Endodermal cell (in vitro differentiated cells): Measurements from ENCODE around the gene ZNF611. TPM values are rescaled to one million over a fixed set of nuclear protein-coding genes. Genes with fewer than 3 reads are reported as not detected.
"Not testable (repeated sequence)": the region's sequence is repeated elsewhere in the genome, so short reads cannot be mapped to it uniquely, and the experiment has no call there.

Experiments used
- DNase-seq: peaks from one replicate; pipeline ENCODE4 v3.0.0-alpha.2; 2017
- H3K27ac ChIP-seq: 2 replicates; pipeline ENCODE4 v1.5.1; 2013; ENCODE audit warnings: mild to moderate bottlenecking, low read depth, low read length, moderate library complexity
- H3K27me3 ChIP-seq: 2 replicates; pipeline ENCODE4 v1.6.1; 2013; ENCODE audit warnings: mild to moderate bottlenecking, low read length, moderate library complexity; ENCODE audit not compliant: insufficient read depth, control insufficient read depth, poor library complexity, severe bottlenecking
- H3K36me3 ChIP-seq: 2 replicates; pipeline ENCODE4 v1.7.0; 2013; ENCODE audit warnings: mild to moderate bottlenecking, low read length, moderate library complexity; ENCODE audit not compliant: control insufficient read depth, insufficient read depth
- H3K4me1 ChIP-seq: one replicate; pipeline ENCODE4 v1.7.0; 2013; ENCODE audit warnings: low read length; ENCODE audit not compliant: control insufficient read depth, insufficient read depth
- H3K4me3 ChIP-seq: 2 replicates; pipeline ENCODE4 v1.5.1; 2013; ENCODE audit warnings: mild to moderate bottlenecking, low read length, moderate library complexity
- H3K9ac ChIP-seq: 2 replicates; pipeline ENCODE4 v1.6.1; 2013; ENCODE audit warnings: mild to moderate bottlenecking, low read length, moderate library complexity; ENCODE audit not compliant: poor library complexity, severe bottlenecking; ENCODE audit errors: extremely low read depth
- H3K9me3 ChIP-seq: 2 replicates; pipeline ENCODE4 v1.6.1; 2013; ENCODE audit warnings: mild to moderate bottlenecking, low read length, moderate library complexity; ENCODE audit not compliant: control insufficient read depth
- H3K27ac Mint-ChIP-seq: 2 replicates; pipeline ENCODE4 v1.8.0; 2020; ENCODE audit warnings: mixed read lengths
- H3K27me3 Mint-ChIP-seq: 2 replicates; pipeline ENCODE4 v1.8.0; 2021; ENCODE audit warnings: mild to moderate bottlenecking, mixed read lengths; ENCODE audit not compliant: insufficient read depth
- H3K36me3 Mint-ChIP-seq: 2 replicates; pipeline ENCODE4 v1.8.0; 2020; ENCODE audit warnings: low read depth, mixed read lengths
- H3K4me1 Mint-ChIP-seq: 2 replicates; pipeline ENCODE4 v1.8.0; 2020; ENCODE audit warnings: mixed read lengths
- H3K4me3 Mint-ChIP-seq: 2 replicates; pipeline ENCODE4 v1.8.0; 2020; ENCODE audit warnings: mild to moderate bottlenecking, moderate library complexity, mixed read lengths
- H3K9me3 Mint-ChIP-seq: 2 replicates; pipeline ENCODE4 v1.8.0; 2020; ENCODE audit warnings: mild to moderate bottlenecking, mixed read lengths
- WGBS, 2 experiments: methylation state at CpG; one replicate each; pipeline versions ENCODE4 v1.1.5 to v1.1.7; 2013; ENCODE audit warnings: missing lambda C conversion rate in 2 of 2, mixed read lengths in 1 of 2; ENCODE audit not compliant: insufficient coverage in 1 of 2, insufficient read length in 1 of 2; 5-methylcytosine and 5-hydroxymethylcytosine counted together
- total RNA-seq, 2 donors: library from RNA; stranded (reverse); fragmentation: NEBNext Ultra II Directional in 1 of 2; extraction: Animal tissue kit (Norgen Biotek cat#: 25700) in 1 of 2; gene quantifications; 2 replicates in 1 of 2; 3 replicates in 1 of 2; pipeline ENCODE4 v1.2.1, GENCODE V29; 2021
- TF ChIP-seq, protein P1 (sequence below): fragments of 200-600 bp; sonication (generic); conservative IDR thresholded peaks from 2 replicates; pipeline ENCODE4 v1.5.0; 2021; ENCODE audit warnings: antibody characterized with exemption, mild to moderate bottlenecking

Gene ZNF611
- total RNA-seq, 2 donors from 2014 or later: 96.9 to 136 TPM

DNA sequence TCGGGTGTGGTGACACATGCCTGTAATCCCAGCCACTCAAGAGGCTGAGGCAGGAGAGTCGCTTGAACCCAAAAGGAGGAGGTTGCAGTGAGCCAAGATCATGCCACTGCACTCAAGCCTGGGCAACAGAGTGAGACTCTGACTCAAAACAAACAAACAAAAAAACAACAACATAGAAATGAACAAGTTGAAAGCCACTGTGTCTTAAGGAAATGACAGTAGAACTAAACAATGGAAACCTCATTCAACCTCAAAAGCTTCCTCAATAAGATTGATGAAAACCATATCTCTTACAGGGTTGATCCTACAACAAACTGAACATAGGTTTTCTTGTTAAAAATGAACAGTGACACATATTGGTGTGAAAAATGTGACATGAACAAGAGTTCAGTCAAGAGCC is 21.8 kb downstream of the ZNF611 start:
- not testable (repeated sequence) for H3K27me3 Mint-ChIP-seq, H3K27ac Mint-ChIP-seq, H3K27ac ChIP-seq, H3K4me3 ChIP-seq, H3K4me3 Mint-ChIP-seq, DNase-seq, H3K9ac ChIP-seq, H3K4me1 ChIP-seq, H3K27me3 ChIP-seq
- Mint-ChIP-seq H3K36me3 (peaks cover 94% of the 10 kb centered on the region), H3K9me3 (peaks cover 15% of the 10 kb centered on the region), H3K4me1 (peaks cover 27% of the 10 kb centered on the region)
- peaks cover 81% of the 10 kb centered on the region for H3K9me3 ChIP-seq
- H3K36me3 ChIP-seq: peaks cover 87% of the 10 kb centered on the region
- WGBS, 2 experiments: 95 to 97% methylated on average over 2 of the region's 2 CpGs

DNA sequence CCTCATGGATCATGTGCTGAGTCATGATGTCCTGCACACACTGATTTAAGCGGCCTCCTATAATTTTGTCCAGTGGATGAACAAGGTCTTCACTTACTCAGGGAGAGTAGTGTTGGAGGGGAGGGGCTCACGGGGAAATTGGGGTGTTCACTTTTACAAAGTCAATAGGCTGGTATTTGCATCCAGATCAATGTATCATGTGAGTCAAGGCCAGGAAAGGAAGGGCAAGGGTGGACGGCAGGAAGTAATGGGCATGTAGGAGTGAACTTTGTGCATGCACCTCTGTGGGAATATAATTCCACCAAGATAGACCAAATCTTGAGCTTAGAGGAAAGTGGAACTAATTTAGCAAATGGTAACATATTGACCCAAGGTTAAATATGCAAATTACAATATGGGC is 23.2 kb downstream of the ZNF611 start:
- 94 to 100% methylated on average over 2 to 3 of the region's 3 CpGs for WGBS, 2 experiments
- not testable (repeated sequence) for H3K27me3 ChIP-seq, H3K27ac ChIP-seq, H3K9ac ChIP-seq, H3K4me3 ChIP-seq, H3K4me3 Mint-ChIP-seq, H3K4me1 ChIP-seq, DNase-seq, H3K27me3 Mint-ChIP-seq, H3K27ac Mint-ChIP-seq
- Histone ChIP-seq H3K36me3 (peaks cover 90% of the 10 kb centered on the region), H3K9me3 (peaks cover 79% of the 10 kb centered on the region)
- H3K9me3 Mint-ChIP-seq: peaks cover 13% of the 10 kb centered on the region
- peaks cover 14% of the 10 kb centered on the region for H3K4me1 Mint-ChIP-seq
- H3K36me3 Mint-ChIP-seq: peaks cover 92% of the 10 kb centered on the region

DNA sequence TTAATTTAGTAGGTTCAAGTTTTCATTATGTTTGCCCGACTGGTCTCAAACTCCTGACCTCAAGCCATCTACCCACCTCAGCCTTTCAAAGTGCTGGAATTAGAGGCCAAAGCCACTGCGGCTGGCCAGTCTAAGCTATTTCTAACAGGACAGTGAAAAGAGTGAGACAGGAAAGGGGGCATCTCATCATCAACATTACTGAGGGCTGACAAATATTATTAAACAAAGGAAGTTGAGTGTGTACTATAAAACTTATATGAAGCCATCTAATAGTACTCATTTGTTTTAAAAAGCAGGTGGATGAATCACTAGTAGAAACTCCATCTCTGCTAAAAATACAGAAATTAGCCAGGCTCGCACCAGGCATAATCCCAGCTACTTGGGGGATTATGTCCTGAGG is 24.3 kb downstream of the ZNF611 start:
- no peak overlapping the region for H3K4me3 ChIP-seq
- DNase-seq: no peak
- no peaks in the 10 kb centered on the region for H3K4me1 ChIP-seq
- Mint-ChIP-seq H3K4me3 (no peak overlapping the region), H3K9me3 (peaks cover 24% of the 10 kb centered on the region), H3K36me3 (peaks cover 92% of the 10 kb centered on the region), H3K4me1 (peaks cover 2% of the 10 kb centered on the region), H3K27me3 (no peaks in the 10 kb centered on the region), H3K27ac (no peak overlapping the region)
- 90 to 97% methylated on average over 2 to 3 of the region's 3 CpGs for WGBS, 2 experiments
- H3K27ac ChIP-seq: no peak overlapping the region
- peaks cover 93% of the 10 kb centered on the region for H3K36me3 ChIP-seq
- H3K27me3 ChIP-seq: no peaks in the 10 kb centered on the region
- H3K9me3 ChIP-seq: peaks cover 86% of the 10 kb centered on the region
- no peak overlapping the region for H3K9ac ChIP-seq
- TF ChIP-seq, protein P1, sequence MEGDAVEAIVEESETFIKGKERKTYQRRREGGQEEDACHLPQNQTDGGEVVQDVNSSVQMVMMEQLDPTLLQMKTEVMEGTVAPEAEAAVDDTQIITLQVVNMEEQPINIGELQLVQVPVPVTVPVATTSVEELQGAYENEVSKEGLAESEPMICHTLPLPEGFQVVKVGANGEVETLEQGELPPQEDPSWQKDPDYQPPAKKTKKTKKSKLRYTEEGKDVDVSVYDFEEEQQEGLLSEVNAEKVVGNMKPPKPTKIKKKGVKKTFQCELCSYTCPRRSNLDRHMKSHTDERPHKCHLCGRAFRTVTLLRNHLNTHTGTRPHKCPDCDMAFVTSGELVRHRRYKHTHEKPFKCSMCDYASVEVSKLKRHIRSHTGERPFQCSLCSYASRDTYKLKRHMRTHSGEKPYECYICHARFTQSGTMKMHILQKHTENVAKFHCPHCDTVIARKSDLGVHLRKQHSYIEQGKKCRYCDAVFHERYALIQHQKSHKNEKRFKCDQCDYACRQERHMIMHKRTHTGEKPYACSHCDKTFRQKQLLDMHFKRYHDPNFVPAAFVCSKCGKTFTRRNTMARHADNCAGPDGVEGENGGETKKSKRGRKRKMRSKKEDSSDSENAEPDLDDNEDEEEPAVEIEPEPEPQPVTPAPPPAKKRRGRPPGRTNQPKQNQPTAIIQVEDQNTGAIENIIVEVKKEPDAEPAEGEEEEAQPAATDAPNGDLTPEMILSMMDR: no peak

DNA sequence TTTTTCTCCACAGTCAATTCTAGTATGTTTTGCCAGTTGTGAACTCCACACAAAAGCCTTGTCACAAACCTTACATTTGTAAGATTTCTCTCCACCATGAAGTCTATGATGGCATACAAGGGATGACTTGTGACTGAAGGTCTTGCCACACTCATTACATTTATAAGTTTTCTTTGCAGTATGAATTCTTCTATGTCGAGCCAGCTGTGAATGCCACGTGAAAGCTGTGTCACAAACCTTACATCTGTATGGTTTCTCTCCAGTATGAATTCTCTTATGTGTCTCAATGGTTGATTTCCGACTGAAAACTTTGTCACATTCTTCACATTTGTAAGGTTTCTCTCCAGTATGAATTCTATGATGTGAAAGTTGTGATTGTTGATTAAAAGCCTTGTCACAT is 29.2 kb downstream of the ZNF611 start:
- not testable (repeated sequence) for H3K27ac Mint-ChIP-seq, DNase-seq, H3K27ac ChIP-seq, H3K4me1 ChIP-seq, H3K4me3 Mint-ChIP-seq, H3K9ac ChIP-seq, H3K27me3 Mint-ChIP-seq, H3K27me3 ChIP-seq, H3K4me1 Mint-ChIP-seq
- H3K36me3 ChIP-seq: peaks cover 84% of the 10 kb centered on the region
- peaks cover 77% of the 10 kb centered on the region for H3K36me3 Mint-ChIP-seq
- WGBS, 2 experiments: 96 to 100% methylated on average over 2 to 3 of the region's 3 CpGs
- H3K4me3 ChIP-seq: peak overlapping the region; percentile 72
- peaks cover 74% of the 10 kb centered on the region for H3K9me3 ChIP-seq
- peaks cover 44% of the 10 kb centered on the region for H3K9me3 Mint-ChIP-seq
